HepG2 (cell line): ENCODE results near the gene ZNF764. TPM values are rescaled to one million over a fixed set of nuclear protein-coding genes. Genes with fewer than 3 reads are reported as not detected.

Source experiments
- IKZF4 ChIP-seq: sonication (generic); formaldehyde crosslinking; IDR thresholded peaks from 2 replicates; pipeline ENCODE4 v1.5.1; 2020; ENCODE audit warnings: borderline replicate concordance, mild to moderate bottlenecking, low read depth, missing genetic modification reagents; ENCODE audit errors: not compliant biosample characterization
- NFIB ChIP-seq: sonication (generic); formaldehyde crosslinking; IDR thresholded peaks from 2 replicates; pipeline ENCODE4 v1.9.0; 2021; ENCODE audit warnings: missing genetic modification reagents, mild to moderate bottlenecking, borderline replicate concordance
- PAF1 ChIP-seq: IDR thresholded peaks from 2 replicates; pipeline ENCODE4 v1.6.1; 2016; ENCODE audit warnings: missing genetic modification reagents, missing compliant biosample characterization
- REL ChIP-seq: sonication (generic); formaldehyde crosslinking; conservative IDR thresholded peaks from 2 replicates; pipeline ENCODE4 v1.8.0; 2022; ENCODE audit warnings: mild to moderate bottlenecking, missing genetic modification reagents, moderate library complexity
- SIX1 ChIP-seq: sonication (generic); formaldehyde crosslinking; IDR thresholded peaks from 2 replicates; pipeline ENCODE4 v1.4.0; 2020; ENCODE audit warnings: missing genetic modification reagents, borderline replicate concordance
- SP2 ChIP-seq: sonication (generic); formaldehyde crosslinking; IDR thresholded peaks from 2 replicates; pipeline ENCODE4 v1.5.1; 2020; ENCODE audit warnings: mild to moderate bottlenecking, missing genetic modification reagents
- TFAP4 ChIP-seq: sonication (generic); IDR thresholded peaks from 2 replicates; pipeline ENCODE4 v1.6.1; 2016; ENCODE audit warnings: low read depth, borderline replicate concordance
- TSC22D2 ChIP-seq: sonication (generic); formaldehyde crosslinking; IDR thresholded peaks from 2 replicates; pipeline ENCODE4 v1.5.1; 2020; ENCODE audit warnings: missing genetic modification reagents, mild to moderate bottlenecking, borderline replicate concordance
- YY1 ChIP-seq: IDR thresholded peaks from 2 replicates; pipeline ENCODE4 v1.6.1; 2011; ENCODE audit warnings: low read length, low read depth, moderate library complexity, mild to moderate bottlenecking; ENCODE audit not compliant: insufficient read depth, insufficient replicate concordance
- ZFP82 ChIP-seq: sonication (generic); formaldehyde crosslinking; IDR thresholded peaks from 2 replicates; pipeline ENCODE4 v1.5.1; 2020; ENCODE audit warnings: mild to moderate bottlenecking, missing genetic modification reagents, borderline replicate concordance
- ZKSCAN1 ChIP-seq: fragments of 150-350 bp; IDR thresholded peaks from 2 replicates; pipeline ENCODE4 v1.6.1; 2014; ENCODE audit warnings: low read length
- ZNF281 ChIP-seq: sonication (generic); formaldehyde crosslinking; IDR thresholded peaks from 2 replicates; pipeline ENCODE4 v1.4.0; 2020; ENCODE audit warnings: missing genetic modification reagents, borderline replicate concordance
- ZNF367 ChIP-seq: sonication (generic); formaldehyde crosslinking; IDR thresholded peaks from 2 replicates; pipeline ENCODE4 v1.4.0; 2020; ENCODE audit warnings: missing genetic modification reagents, borderline replicate concordance
- ZNF512B ChIP-seq: sonication (generic); formaldehyde crosslinking; IDR thresholded peaks from 2 replicates; pipeline ENCODE4 v1.5.1; 2020; ENCODE audit warnings: missing genetic modification reagents, mild to moderate bottlenecking, borderline replicate concordance
- ZNF577 ChIP-seq: sonication (generic); formaldehyde crosslinking; IDR thresholded peaks from 2 replicates; pipeline ENCODE4 v1.4.0; 2020; ENCODE audit warnings: mild to moderate bottlenecking, low read depth, missing genetic modification reagents, borderline replicate concordance
- ZNF672 ChIP-seq: sonication (generic); formaldehyde crosslinking; IDR thresholded peaks from 2 replicates; pipeline ENCODE4 v1.8.1; 2022; ENCODE audit warnings: missing genetic modification reagents
- ZNF740 ChIP-seq: sonication (generic); formaldehyde crosslinking; IDR thresholded peaks from 2 replicates; pipeline ENCODE4 v1.4.0; 2020; ENCODE audit warnings: missing genetic modification reagents
- ZNF780A ChIP-seq: sonication (generic); formaldehyde crosslinking; IDR thresholded peaks from 2 replicates; pipeline ENCODE4 v1.8.0; 2022; ENCODE audit warnings: mild to moderate bottlenecking, missing genetic modification reagents, moderate library complexity
- ZNF841 ChIP-seq: sonication (generic); formaldehyde crosslinking; IDR thresholded peaks from 2 replicates; pipeline ENCODE4 v1.8.1; 2023; ENCODE audit warnings: missing genetic modification reagents, borderline replicate concordance
- ZXDC ChIP-seq: sonication (generic); formaldehyde crosslinking; IDR thresholded peaks from 2 replicates; pipeline ENCODE4 v1.5.0; 2020; ENCODE audit warnings: mild to moderate bottlenecking, missing genetic modification reagents
- polyA plus RNA-seq, 8 experiments: library from polyadenylated mRNA; depleted of rRNA in 3 of 8; stranded (reverse) in 7 of 8; unstranded in 1 of 8; fragments of >200 nt; fragmentation: Illumina TruSeq in 4 of 8; extraction: Trizol in 4 of 8; gene quantifications; 2 replicates each; pipeline versions ENCODE4 v1.2.1 to v1.2.3, GENCODE V29; 2011 to 2016; ENCODE audit warnings: low read depth in 4 of 8, missing spikeins in 1 of 8, mixed read lengths in 1 of 8; ENCODE audit not compliant: insufficient read depth in 1 of 8
- total RNA-seq, 5 experiments: library from RNA; depleted of rRNA; stranded (reverse); fragments of >200 nt; fragmentation: Illumina TruSeq; extraction: Trizol; gene quantifications; 2 replicates each; pipeline ENCODE4 v1.2.3, GENCODE V29; 2016; ENCODE audit warnings: low read depth in 1 of 5

The ZNF764 gene
- total and polyA plus RNA-seq, 2 of the 13 experiments (the other 11 are each of a cell fraction or from before 2014, with no cell fraction given) = 4.1 to 9.1 TPM

GRCh38 chr16:30535777-30536190 lies 22.4 kb downstream of the ZNF764 start (continued):
- TF ChIP-seq NFIB (CRISPR knock-in tag) (no peak), ZNF841 (CRISPR knock-in tag) (no peak), SIX1 (CRISPR knock-in tag) (no peak), REL (CRISPR knock-in tag) (no peak), ZNF367 (CRISPR knock-in tag) (no peak), ZNF740 (CRISPR knock-in tag) (no peak), IKZF4 (CRISPR knock-in tag) (no peak), PAF1 (CRISPR knock-in tag) (no peak), ZFP82 (CRISPR knock-in tag) (peak; percentile 7; the same call in 1 of the 2 replicates), ZNF281 (no peak; the same call in 1 of the 2 replicates), ZNF672 (CRISPR knock-in tag) (no peak), TSC22D2 (CRISPR knock-in tag) (0 out of 2 replicates have a peak, but pooled peaks have one; percentile 51), ZXDC (no peak; the same call in 1 of the 2 replicates), SP2 (CRISPR knock-in tag) (no peak), ZKSCAN1 (peak; percentile 82), ZNF577 (CRISPR knock-in tag) (no peak), TFAP4 (0 out of 2 replicates have a peak, but pooled peaks have one; percentile 8), ZNF780A (no peak), ZNF512B (no peak), YY1 (peak; percentile 62)
